ENCODE data around the gene CEP78. TPM values are rescaled to one million over a fixed set of nuclear protein-coding genes. Genes with fewer than 3 reads are reported as not detected.

Gene CEP78, protein sequence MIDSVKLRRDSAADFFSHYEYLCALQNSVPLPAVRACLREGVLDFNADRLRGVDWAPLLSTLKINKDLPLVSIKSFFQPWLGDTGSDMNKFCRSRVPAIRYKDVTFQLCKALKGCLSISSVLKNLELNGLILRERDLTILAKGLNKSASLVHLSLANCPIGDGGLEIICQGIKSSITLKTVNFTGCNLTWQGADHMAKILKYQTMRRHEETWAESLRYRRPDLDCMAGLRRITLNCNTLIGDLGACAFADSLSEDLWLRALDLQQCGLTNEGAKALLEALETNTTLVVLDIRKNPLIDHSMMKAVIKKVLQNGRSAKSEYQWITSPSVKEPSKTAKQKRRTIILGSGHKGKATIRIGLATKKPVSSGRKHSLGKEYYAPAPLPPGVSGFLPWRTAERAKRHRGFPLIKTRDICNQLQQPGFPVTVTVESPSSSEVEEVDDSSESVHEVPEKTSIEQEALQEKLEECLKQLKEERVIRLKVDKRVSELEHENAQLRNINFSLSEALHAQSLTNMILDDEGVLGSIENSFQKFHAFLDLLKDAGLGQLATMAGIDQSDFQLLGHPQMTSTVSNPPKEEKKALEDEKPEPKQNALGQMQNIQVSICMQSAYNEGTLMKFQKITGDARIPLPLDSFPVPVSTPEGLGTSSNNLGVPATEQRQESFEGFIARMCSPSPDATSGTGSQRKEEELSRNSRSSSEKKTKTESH
- 43.6 and 52.1 TPM in 2 replicates for total RNA-seq

DNA sequence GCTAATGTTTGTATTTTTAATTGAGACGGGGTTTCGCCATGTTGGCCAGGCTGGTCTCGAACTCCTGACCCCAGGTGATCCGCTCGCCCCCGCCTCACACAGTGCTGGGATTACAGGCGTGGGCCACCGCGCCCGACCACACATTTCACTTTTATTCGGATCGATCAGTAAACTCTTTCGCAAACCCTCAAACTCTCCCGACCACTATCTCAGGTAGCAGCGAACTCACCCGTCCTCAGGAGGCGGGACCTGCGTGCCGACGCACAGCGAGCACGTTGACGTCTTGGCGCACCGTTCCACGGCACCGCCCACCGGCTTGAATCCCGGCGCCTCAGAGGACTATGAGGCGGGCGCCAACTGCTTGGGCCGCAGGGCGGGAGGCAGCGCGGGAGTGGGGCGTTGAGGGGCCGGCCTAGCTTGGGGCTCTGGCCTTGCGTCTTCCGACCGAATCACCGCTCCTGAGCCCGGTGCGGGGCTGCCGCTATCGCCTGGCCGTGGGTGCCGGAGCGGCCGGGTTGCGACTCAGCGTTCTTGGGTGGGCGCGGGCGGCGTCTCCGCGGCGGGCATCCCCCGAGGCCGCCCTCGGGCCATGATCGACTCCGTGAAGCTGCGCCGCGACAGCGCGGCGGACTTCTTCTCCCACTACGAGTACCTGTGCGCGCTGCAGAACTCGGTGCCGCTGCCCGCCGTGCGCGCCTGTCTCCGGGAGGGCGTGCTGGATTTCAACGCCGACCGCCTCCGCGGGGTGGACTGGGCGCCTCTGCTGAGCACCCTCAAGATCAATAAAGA, at the start of gene CEP78:
CEP78 (plus strand) TSS at position 314 of the 789 bp plus-strand sequence; CDS start at position 590, 276 bp downstream.

DNA sequence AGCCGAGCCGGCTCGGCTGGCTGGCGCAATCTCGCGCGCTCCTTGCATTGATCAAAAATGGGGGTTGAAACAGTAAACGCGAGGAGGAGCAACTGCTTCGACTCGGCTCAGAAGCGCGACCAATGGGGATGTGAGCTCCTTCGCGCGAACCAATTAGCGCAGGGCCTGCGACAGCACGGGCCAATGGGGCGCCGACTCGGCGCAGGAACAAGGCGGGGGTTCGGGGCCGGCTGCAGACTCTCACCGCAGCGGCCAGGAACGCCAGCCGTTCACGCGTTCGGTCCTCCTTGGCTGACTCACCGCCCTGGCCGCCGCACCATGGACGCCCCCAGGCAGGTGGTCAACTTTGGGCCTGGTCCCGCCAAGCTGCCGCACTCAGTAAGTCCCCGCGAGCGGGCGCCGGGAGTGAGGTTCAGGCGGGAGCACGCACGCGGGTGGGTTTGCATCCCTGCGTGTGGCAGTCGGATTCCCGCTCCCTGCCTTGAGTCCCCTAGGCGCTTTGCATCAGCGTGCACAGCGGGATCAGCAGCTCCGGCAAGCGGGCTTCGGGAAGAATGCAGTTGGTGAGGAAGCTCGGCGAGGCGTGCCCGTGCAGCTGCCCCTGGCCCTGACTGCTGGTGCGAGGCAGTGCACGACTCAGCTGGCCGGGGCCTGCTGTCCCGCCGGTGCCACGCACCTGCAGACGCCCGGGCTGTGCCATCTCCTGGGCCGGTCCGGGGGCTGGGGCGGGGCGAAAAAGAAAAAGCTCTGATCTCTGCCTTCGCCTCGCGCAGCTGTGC, 61.2 kb downstream of the CEP78 start, which contains the start of gene PSAT1:
PSAT1 (plus strand) TSS at position 233 of the 779 bp plus-strand sequence; CDS start at position 319, 86 bp downstream.

Small RNA genes lying within 50 kb of the gene (small RNA-seq; reads per million reads assigned to genes)
- not detected for gene AL353705.4

Other genes starting within 250 kb of the CEP78 start
- 79.3 and 95.1 TPM in 2 replicates for gene GNAQ, start 204.3 kb upstream of the CEP78 start, total RNA-seq
- 57.6 and 65.0 TPM in 2 replicates for gene PSAT1, start 61.0 kb downstream of the CEP78 start, total RNA-seq